Skeletal muscle tissue (tissue), 4 donors: ENCODE measurements around the gene CDH23. TPM values are rescaled to one million over a fixed set of nuclear protein-coding genes. Genes with fewer than 3 reads are reported as not detected.

Experiments used
- H3K27ac ChIP-seq: one replicate; pipeline ENCODE4 v1.7.0; 2013; ENCODE audit warnings: mild to moderate bottlenecking, low read depth, low read length, inconsistent platforms
- H3K27me3 ChIP-seq, 3 donors: one replicate each; pipeline ENCODE4 v1.7.0; 2013; ENCODE audit warnings: low read length in 3 of 3; ENCODE audit not compliant: control insufficient read depth in 3 of 3, insufficient read depth in 3 of 3
- H3K36me3 ChIP-seq, 3 donors: one replicate each; pipeline ENCODE4 v1.7.0; 2013; ENCODE audit warnings: low read length in 3 of 3; ENCODE audit not compliant: control insufficient read depth in 3 of 3, insufficient read depth in 3 of 3
- H3K4me1 ChIP-seq, 3 donors: one replicate each; pipeline ENCODE4 v1.7.0; 2013; ENCODE audit warnings: low read length in 3 of 3, mild to moderate bottlenecking in 3 of 3; ENCODE audit not compliant: control insufficient read depth in 3 of 3, insufficient read depth in 3 of 3
- H3K4me3 ChIP-seq, 3 donors: one replicate each; pipeline ENCODE4 v1.7.0; 2013; ENCODE audit warnings: low read length in 3 of 3
- H3K9ac ChIP-seq, 3 donors: one replicate each; pipeline ENCODE4 v1.7.0; 2013; ENCODE audit warnings: low read length in 3 of 3, mild to moderate bottlenecking in 3 of 3, moderate library complexity in 2 of 3, low read depth in 1 of 3
- H3K9me3 ChIP-seq, 3 donors: one replicate each; pipeline ENCODE4 v1.7.0; 2013; ENCODE audit warnings: low read length in 3 of 3; ENCODE audit not compliant: control insufficient read depth in 3 of 3
- total RNA-seq: library from RNA; depleted of rRNA; stranded (reverse); fragments of >200 nt; gene quantifications from one replicate; pipeline ENCODE4 v1.2.3, GENCODE V29; 2014
- donor health status: Osteomylitis.

Gene CDH23
- total RNA-seq, 1 donor from 2014 or later = 3.7 TPM

- Histone ChIP-seq H3K27ac (no peak overlapping the region), H3K9me3 (no peaks in the 10 kb centered on the region), H3K4me3 (no peak overlapping the region), H3K4me1 (peaks cover 0 to 3% (median 0%) of the 10 kb centered on the region in 3 donors), H3K9ac (no peak overlapping the region), H3K27me3 (peaks cover 3 to 8% (median 6%) of the 10 kb centered on the region in 3 donors), H3K36me3 (no peaks in the 10 kb centered on the region)
These were observed 30.5 kb downstream of the CDH23 start for GRCh38 chr10:71427246-71427645.

GRCh38 chr10:71429304-71429703, 32.6 kb downstream of the CDH23 start:
- no peaks in the 10 kb centered on the region for H3K9me3 ChIP-seq
- H3K4me3 ChIP-seq = no peak overlapping the region
- H3K4me1 ChIP-seq = peaks cover 0 to 3% (median 0%) of the 10 kb centered on the region in 3 donors
- H3K27ac ChIP-seq = no peak overlapping the region
- H3K9ac ChIP-seq = no peak overlapping the region
- H3K27me3 ChIP-seq = peaks cover 3 to 6% (median 3%) of the 10 kb centered on the region in 3 donors
- no peaks in the 10 kb centered on the region for H3K36me3 ChIP-seq

GRCh38 chr10:71429929-71430328, 33.2 kb downstream of the CDH23 start:
- H3K9ac ChIP-seq = no peak overlapping the region
- H3K27ac ChIP-seq = no peak overlapping the region
- peaks cover 3 to 6% (median 3%) of the 10 kb centered on the region in 3 donors for H3K27me3 ChIP-seq
- H3K4me1 ChIP-seq = peaks cover 0 to 4% (median 3%) of the 10 kb centered on the region in 3 donors
- H3K9me3 ChIP-seq = no peaks in the 10 kb centered on the region
- no peaks in the 10 kb centered on the region for H3K36me3 ChIP-seq
- H3K4me3 ChIP-seq = no peak overlapping the region

- peaks cover 0 to 16% (median 13%) of the 10 kb centered on the region in 3 donors for H3K4me1 ChIP-seq
- peaks cover 3 to 6% (median 3%) of the 10 kb centered on the region in 3 donors for H3K27me3 ChIP-seq
- H3K27ac ChIP-seq = no peak overlapping the region
- no peaks in the 10 kb centered on the region for H3K9me3 ChIP-seq
- no peak overlapping the region for H3K4me3 ChIP-seq
- no peaks in the 10 kb centered on the region for H3K36me3 ChIP-seq
- no peak overlapping the region for H3K9ac ChIP-seq
These were observed 34.8 kb downstream of the CDH23 start for GRCh38 chr10:71431239-71432100.

- H3K36me3 ChIP-seq = no peaks in the 10 kb centered on the region
- H3K9me3 ChIP-seq = no peaks in the 10 kb centered on the region
- H3K9ac ChIP-seq = no peak overlapping the region
- H3K27ac ChIP-seq = no peak overlapping the region
- H3K4me1 ChIP-seq = peaks cover 0 to 16% (median 13%) of the 10 kb centered on the region in 3 donors
- H3K4me3 ChIP-seq = no peak overlapping the region
- peaks cover 3 to 6% (median 3%) of the 10 kb centered on the region in 3 donors for H3K27me3 ChIP-seq
These were observed 35.6 kb downstream of the CDH23 start for GRCh38 chr10:71432101-71432905.

- no peak overlapping the region for H3K27ac ChIP-seq
- H3K27me3 ChIP-seq = peaks cover 3 to 6% (median 3%) of the 10 kb centered on the region in 3 donors
- no peak overlapping the region for H3K4me3 ChIP-seq
- no peak overlapping the region for H3K9ac ChIP-seq
- H3K4me1 ChIP-seq = peaks cover 0 to 16% (median 13%) of the 10 kb centered on the region in 3 donors
- no peaks in the 10 kb centered on the region for H3K36me3 ChIP-seq
- no peaks in the 10 kb centered on the region for H3K9me3 ChIP-seq
These were observed 36.4 kb downstream of the CDH23 start for GRCh38 chr10:71432956-71433767.

GRCh38 chr10:71433768-71434744, 37.3 kb downstream of the CDH23 start:
- Histone ChIP-seq H3K4me3 (no peak overlapping the region), H3K4me1 (peaks cover 0 to 16% (median 13%) of the 10 kb centered on the region in 3 donors), H3K9ac (no peak overlapping the region), H3K27me3 (peaks cover 1 to 6% (median 3%) of the 10 kb centered on the region in 3 donors), H3K27ac (no peak overlapping the region), H3K9me3 (no peaks in the 10 kb centered on the region), H3K36me3 (no peaks in the 10 kb centered on the region)

GRCh38 chr10:71434760-71435394, 38.2 kb downstream of the CDH23 start:
- H3K27ac ChIP-seq = no peak overlapping the region
- no peak overlapping the region for H3K4me3 ChIP-seq
- no peaks in the 10 kb centered on the region for H3K36me3 ChIP-seq
- peaks cover 0 to 16% (median 13%) of the 10 kb centered on the region in 3 donors for H3K4me1 ChIP-seq
- no peak overlapping the region for H3K9ac ChIP-seq
- H3K9me3 ChIP-seq = no peaks in the 10 kb centered on the region
- H3K27me3 ChIP-seq = peaks cover 0 to 6% (median 2%) of the 10 kb centered on the region in 3 donors
